Measurements from ENCODE around the gene FGG. TPM values are rescaled to one million over a fixed set of nuclear protein-coding genes. Genes with fewer than 3 reads are reported as not detected.

The FGG gene
- total RNA-seq, 4 donors from 2014 or later: not detected

- no peak for TF ChIP-seq CTCF (IDR thresholded peaks at IDR 0.05)
- TF ChIP-seq POLR2A (IDR thresholded peaks at IDR 0.05): no peak
- H3K36me3 ChIP-seq: no peaks in the 10 kb centered on the region
- DNase-seq: no peak
- no peak overlapping the region for H3K27ac ChIP-seq
- WGBS, 2 donors: 93 to 97% methylated on average over 1 of the region's 1 CpG
- intact Hi-C loops (cut with DNase I): loop anchor here (5.0 to 10.0 kb wide), 2 partner anchors 54 to 63 kb away; no protein-coding TSS in a partner anchor
- H3K4me3 ChIP-seq (replicated peaks in 1 of 3): no peak overlapping the region
- H3K9me3 ChIP-seq: no peaks in the 10 kb centered on the region
- H3K27me3 ChIP-seq: no peaks in the 10 kb centered on the region
- H3K4me1 ChIP-seq: no peaks in the 10 kb centered on the region
These were observed 53.3 kb downstream of the FGG start for GRCh38 chr4:154559141-154559493.

Other genes with a start within 250 kb of the FGG start
- 1 to 10 TPM in 1 of 4 donors, under 1 TPM in 3; 0.40 to 1.4 (median 0.61) TPM for gene DCHS2, start 120.9 kb downstream of the FGG start, total RNA-seq
- 10 to 100 TPM; 50.3 to 69.9 (median 63.5) TPM for gene PLRG1, start 62.3 kb downstream of the FGG start, total RNA-seq
- under 1 TPM in 1 of 4 donors, not detected in 3; 0.94 TPM for gene FGB, start 49.6 kb downstream of the FGG start, total RNA-seq
- gene FGA, start 21.9 kb downstream of the FGG start, total RNA-seq: not detected
- 10 to 100 TPM in 1 of 4 donors, 1 to 10 TPM in 3; 5.8 to 14.4 (median 7.1) TPM for gene LRAT, start 131.3 kb upstream of the FGG start, total RNA-seq
- gene RBM46, start 168.6 kb upstream of the FGG start, total RNA-seq: 1 to 10 TPM in 3 of 4 donors, under 1 TPM in 1; 0.27 to 2.2 (median 1.2) TPM